WTC11 (cell line): ENCODE measurements around the gene ZNF75A. TPM values are rescaled to one million over a fixed set of nuclear protein-coding genes. Genes with fewer than 3 reads are reported as not detected.
"Not testable (repeated sequence)": the region's sequence is repeated elsewhere in the genome, so short reads cannot be mapped to it uniquely, and the experiment has no call there.

ENCODE experiments used
- ATAC-seq: fragments of 200-7000 bp; cut with Tn5 transposase; 2 replicates; pipeline ENCODE4 v1.10.0; 2021; ENCODE audit warnings: mild to moderate bottlenecking, moderate library complexity
- CTCF ChIA-PET: fragments of 300-600 bp; sonication (Branson Sonifier 250); formaldehyde crosslinking; loops from one replicate; lab custom pipeline; 2021; ENCODE audit warnings: antibody characterized with exemption; lab: Charles Lee
- POLR2A ChIA-PET: fragments of 350-600 bp; sonication (Branson Sonifier 250); formaldehyde crosslinking; loops from one replicate; lab custom pipeline; 2021; ENCODE audit warnings: antibody characterized with exemption; lab: Charles Lee
- DNase-seq: peaks from one replicate; pipeline ENCODE4 v3.0.0; 2021; ENCODE audit warnings: low spot score
- H3K27ac Mint-ChIP-seq: 2 replicates; pipeline ENCODE4 v1.8.0; 2021; ENCODE audit warnings: mixed read lengths
- H3K27me3 Mint-ChIP-seq: 2 replicates; pipeline ENCODE4 v1.8.0; 2021; ENCODE audit warnings: low read depth, mild to moderate bottlenecking, moderate library complexity, mixed read lengths
- H3K36me3 Mint-ChIP-seq: 2 replicates; pipeline ENCODE4 v1.8.0; 2021; ENCODE audit warnings: mixed read lengths
- H3K4me1 Mint-ChIP-seq: 2 replicates; pipeline ENCODE4 v1.8.0; 2022; ENCODE audit warnings: mixed read lengths
- H3K4me3 Mint-ChIP-seq: 2 replicates; pipeline ENCODE4 v1.8.0; 2021; ENCODE audit warnings: mild to moderate bottlenecking, moderate library complexity, mixed read lengths
- H3K9me3 Mint-ChIP-seq: 2 replicates; pipeline ENCODE4 v1.8.0; 2021; ENCODE audit warnings: mixed read lengths
- FOXK1 ChIP-seq: sonication (generic); formaldehyde crosslinking; IDR thresholded peaks from 2 replicates; pipeline ENCODE4 v1.8.0; 2022; ENCODE audit warnings: mild to moderate bottlenecking, moderate library complexity, missing genetic modification reagents
- IRF2 ChIP-seq: sonication (generic); formaldehyde crosslinking; IDR thresholded peaks from 2 replicates; pipeline ENCODE4 v1.8.0; 2022; ENCODE audit warnings: low read depth, missing genetic modification reagents, borderline replicate concordance
- MXD4 ChIP-seq: fragments of 250-450 bp; sonication (Bioruptor Pico); IDR thresholded peaks from 2 replicates; pipeline ENCODE4 v1.8.0; 2021; ENCODE audit warnings: mild to moderate bottlenecking, moderate library complexity, borderline replicate concordance
- NR1H2 ChIP-seq: sonication (generic); formaldehyde crosslinking; IDR thresholded peaks from 2 replicates; pipeline ENCODE4 v1.9.0; 2021; ENCODE audit warnings: mild to moderate bottlenecking, moderate library complexity, missing genetic modification reagents
- OVOL2 ChIP-seq: fragments of 250-450 bp; sonication (Bioruptor Pico); IDR thresholded peaks from 2 replicates; pipeline ENCODE4 v1.9.0; 2021; ENCODE audit warnings: mild to moderate bottlenecking, borderline replicate concordance
- PRRX2 ChIP-seq: fragments of 250-450 bp; sonication (Bioruptor Pico); IDR thresholded peaks from 2 replicates; pipeline ENCODE4 v1.8.0; 2021; ENCODE audit warnings: mild to moderate bottlenecking
- TEAD4 ChIP-seq: sonication (generic); formaldehyde crosslinking; IDR thresholded peaks from 2 replicates; pipeline ENCODE4 v1.8.0; 2022; ENCODE audit warnings: mild to moderate bottlenecking, missing genetic modification reagents
- ZNF121 ChIP-seq: sonication (generic); formaldehyde crosslinking; IDR thresholded peaks from 2 replicates; pipeline ENCODE4 v1.8.0; 2023; ENCODE audit warnings: missing genetic modification reagents
- ZNF232 ChIP-seq: sonication (generic); formaldehyde crosslinking; IDR thresholded peaks from 2 replicates; pipeline ENCODE4 v1.8.0; 2022; ENCODE audit warnings: mild to moderate bottlenecking, missing genetic modification reagents
- ZNF423 ChIP-seq: fragments of 250-450 bp; sonication (Bioruptor Pico); IDR thresholded peaks from 2 replicates; pipeline ENCODE4 v2.1.2; 2022; ENCODE audit warnings: mild to moderate bottlenecking, moderate library complexity
- total RNA-seq: library from RNA; stranded (reverse); gene quantifications from 3 replicates; pipeline ENCODE4 v1.2.3, GENCODE V29; 2021
- TF ChIP-seq, protein P1 (sequence below): sonication (generic); formaldehyde crosslinking; IDR thresholded peaks from 2 replicates; pipeline ENCODE4 v1.8.1; 2022; ENCODE audit warnings: low read depth, mild to moderate bottlenecking, moderate library complexity, missing genetic modification reagents, borderline replicate concordance
- TF ChIP-seq, protein P2 (sequence below): fragments of 200-600 bp; IDR thresholded peaks from 2 replicates; pipeline ENCODE4 v1.8.0; 2022; ENCODE audit warnings: antibody characterized with exemption
- TF ChIP-seq, protein P3 (sequence below): sonication (generic); formaldehyde crosslinking; IDR thresholded peaks from 2 replicates; pipeline ENCODE4 v1.8.1; 2023; ENCODE audit warnings: mild to moderate bottlenecking, missing genetic modification reagents
- TF ChIP-seq, protein P4 (sequence below): fragments of 250-450 bp; sonication (Bioruptor Pico); IDR thresholded peaks from 2 replicates; pipeline ENCODE4 v1.9.0; 2021; ENCODE audit warnings: mild to moderate bottlenecking
- TF ChIP-seq, protein P5 (sequence below): fragments of 250-450 bp; sonication (Bioruptor Pico); IDR thresholded peaks from 2 replicates; pipeline ENCODE4 v1.8.0; 2021; ENCODE audit warnings: mild to moderate bottlenecking

Gene ZNF75A
- total RNA-seq, 1 experiment from 2014 or later = 31.5 TPM

DNA sequence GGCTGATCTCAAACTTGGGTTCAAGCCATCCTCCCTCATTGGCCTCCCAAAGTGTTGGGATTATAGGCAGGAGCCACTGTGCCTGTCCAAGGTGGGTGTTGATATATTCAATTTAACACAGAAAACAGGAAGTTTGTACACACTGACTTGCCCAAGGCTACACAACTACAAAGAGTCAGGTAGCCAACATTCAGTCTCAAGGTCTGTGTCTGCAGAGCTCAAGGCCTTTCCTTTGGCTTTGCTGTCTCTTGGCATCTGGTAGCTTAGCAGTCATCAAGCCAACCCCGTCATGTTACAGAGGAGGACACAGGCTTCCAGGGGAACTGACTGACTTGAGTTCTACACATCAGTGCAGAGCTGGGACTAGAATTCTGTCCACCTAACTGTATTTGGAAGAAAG is 37.0 kb upstream of the ZNF75A start:
- TF ChIP-seq TEAD4 (CRISPR knock-in tag) = no peak
- TF ChIP-seq, protein P1, sequence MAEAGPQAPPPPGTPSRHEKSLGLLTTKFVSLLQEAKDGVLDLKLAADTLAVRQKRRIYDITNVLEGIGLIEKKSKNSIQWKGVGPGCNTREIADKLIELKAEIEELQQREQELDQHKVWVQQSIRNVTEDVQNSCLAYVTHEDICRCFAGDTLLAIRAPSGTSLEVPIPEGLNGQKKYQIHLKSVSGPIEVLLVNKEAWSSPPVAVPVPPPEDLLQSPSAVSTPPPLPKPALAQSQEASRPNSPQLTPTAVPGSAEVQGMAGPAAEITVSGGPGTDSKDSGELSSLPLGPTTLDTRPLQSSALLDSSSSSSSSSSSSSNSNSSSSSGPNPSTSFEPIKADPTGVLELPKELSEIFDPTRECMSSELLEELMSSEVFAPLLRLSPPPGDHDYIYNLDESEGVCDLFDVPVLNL (CRISPR knock-in tag) = no peak
- TF ChIP-seq, protein P2, sequence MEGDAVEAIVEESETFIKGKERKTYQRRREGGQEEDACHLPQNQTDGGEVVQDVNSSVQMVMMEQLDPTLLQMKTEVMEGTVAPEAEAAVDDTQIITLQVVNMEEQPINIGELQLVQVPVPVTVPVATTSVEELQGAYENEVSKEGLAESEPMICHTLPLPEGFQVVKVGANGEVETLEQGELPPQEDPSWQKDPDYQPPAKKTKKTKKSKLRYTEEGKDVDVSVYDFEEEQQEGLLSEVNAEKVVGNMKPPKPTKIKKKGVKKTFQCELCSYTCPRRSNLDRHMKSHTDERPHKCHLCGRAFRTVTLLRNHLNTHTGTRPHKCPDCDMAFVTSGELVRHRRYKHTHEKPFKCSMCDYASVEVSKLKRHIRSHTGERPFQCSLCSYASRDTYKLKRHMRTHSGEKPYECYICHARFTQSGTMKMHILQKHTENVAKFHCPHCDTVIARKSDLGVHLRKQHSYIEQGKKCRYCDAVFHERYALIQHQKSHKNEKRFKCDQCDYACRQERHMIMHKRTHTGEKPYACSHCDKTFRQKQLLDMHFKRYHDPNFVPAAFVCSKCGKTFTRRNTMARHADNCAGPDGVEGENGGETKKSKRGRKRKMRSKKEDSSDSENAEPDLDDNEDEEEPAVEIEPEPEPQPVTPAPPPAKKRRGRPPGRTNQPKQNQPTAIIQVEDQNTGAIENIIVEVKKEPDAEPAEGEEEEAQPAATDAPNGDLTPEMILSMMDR = no peak
- TF ChIP-seq, protein P3, sequence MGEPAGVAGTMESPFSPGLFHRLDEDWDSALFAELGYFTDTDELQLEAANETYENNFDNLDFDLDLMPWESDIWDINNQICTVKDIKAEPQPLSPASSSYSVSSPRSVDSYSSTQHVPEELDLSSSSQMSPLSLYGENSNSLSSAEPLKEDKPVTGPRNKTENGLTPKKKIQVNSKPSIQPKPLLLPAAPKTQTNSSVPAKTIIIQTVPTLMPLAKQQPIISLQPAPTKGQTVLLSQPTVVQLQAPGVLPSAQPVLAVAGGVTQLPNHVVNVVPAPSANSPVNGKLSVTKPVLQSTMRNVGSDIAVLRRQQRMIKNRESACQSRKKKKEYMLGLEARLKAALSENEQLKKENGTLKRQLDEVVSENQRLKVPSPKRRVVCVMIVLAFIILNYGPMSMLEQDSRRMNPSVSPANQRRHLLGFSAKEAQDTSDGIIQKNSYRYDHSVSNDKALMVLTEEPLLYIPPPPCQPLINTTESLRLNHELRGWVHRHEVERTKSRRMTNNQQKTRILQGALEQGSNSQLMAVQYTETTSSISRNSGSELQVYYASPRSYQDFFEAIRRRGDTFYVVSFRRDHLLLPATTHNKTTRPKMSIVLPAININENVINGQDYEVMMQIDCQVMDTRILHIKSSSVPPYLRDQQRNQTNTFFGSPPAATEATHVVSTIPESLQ (CRISPR knock-in tag) = no peak
- TF ChIP-seq ZNF232 (CRISPR knock-in tag) = no peak
- TF ChIP-seq ZNF423 (CRISPR knock-in tag) = no peak
- no peak for TF ChIP-seq NR1H2
- TF ChIP-seq, protein P4, sequence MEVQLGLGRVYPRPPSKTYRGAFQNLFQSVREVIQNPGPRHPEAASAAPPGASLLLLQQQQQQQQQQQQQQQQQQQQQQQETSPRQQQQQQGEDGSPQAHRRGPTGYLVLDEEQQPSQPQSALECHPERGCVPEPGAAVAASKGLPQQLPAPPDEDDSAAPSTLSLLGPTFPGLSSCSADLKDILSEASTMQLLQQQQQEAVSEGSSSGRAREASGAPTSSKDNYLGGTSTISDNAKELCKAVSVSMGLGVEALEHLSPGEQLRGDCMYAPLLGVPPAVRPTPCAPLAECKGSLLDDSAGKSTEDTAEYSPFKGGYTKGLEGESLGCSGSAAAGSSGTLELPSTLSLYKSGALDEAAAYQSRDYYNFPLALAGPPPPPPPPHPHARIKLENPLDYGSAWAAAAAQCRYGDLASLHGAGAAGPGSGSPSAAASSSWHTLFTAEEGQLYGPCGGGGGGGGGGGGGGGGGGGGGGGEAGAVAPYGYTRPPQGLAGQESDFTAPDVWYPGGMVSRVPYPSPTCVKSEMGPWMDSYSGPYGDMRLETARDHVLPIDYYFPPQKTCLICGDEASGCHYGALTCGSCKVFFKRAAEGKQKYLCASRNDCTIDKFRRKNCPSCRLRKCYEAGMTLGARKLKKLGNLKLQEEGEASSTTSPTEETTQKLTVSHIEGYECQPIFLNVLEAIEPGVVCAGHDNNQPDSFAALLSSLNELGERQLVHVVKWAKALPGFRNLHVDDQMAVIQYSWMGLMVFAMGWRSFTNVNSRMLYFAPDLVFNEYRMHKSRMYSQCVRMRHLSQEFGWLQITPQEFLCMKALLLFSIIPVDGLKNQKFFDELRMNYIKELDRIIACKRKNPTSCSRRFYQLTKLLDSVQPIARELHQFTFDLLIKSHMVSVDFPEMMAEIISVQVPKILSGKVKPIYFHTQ (CRISPR knock-in tag) = no peak
- no peak for TF ChIP-seq PRRX2 (CRISPR knock-in tag)
- TF ChIP-seq ZNF121 = no peak
- ATAC-seq (no peak), DNase-seq (no peak)
- peaks cover 37% of the 10 kb centered on the region for H3K27me3 Mint-ChIP-seq
- H3K9me3 Mint-ChIP-seq = peaks cover 40% of the 10 kb centered on the region
- peaks cover 6% of the 10 kb centered on the region; the same call in 1 of the 2 replicates for H3K4me1 Mint-ChIP-seq
- no peak overlapping the region for H3K4me3 Mint-ChIP-seq
- CTCF ChIA-PET = interaction anchor here (1.2 to 2.0 kb wide), 5 partner anchors 10 to 133 kb away, joined by 3 to 19 read pairs (median 4); partner anchors contain the start of genes ZNF174, ZNF263 and ZSCAN32
- H3K27ac Mint-ChIP-seq = no peak overlapping the region
- H3K36me3 Mint-ChIP-seq = no peaks in the 10 kb centered on the region
- POLR2A ChIA-PET = no interaction called here

DNA sequence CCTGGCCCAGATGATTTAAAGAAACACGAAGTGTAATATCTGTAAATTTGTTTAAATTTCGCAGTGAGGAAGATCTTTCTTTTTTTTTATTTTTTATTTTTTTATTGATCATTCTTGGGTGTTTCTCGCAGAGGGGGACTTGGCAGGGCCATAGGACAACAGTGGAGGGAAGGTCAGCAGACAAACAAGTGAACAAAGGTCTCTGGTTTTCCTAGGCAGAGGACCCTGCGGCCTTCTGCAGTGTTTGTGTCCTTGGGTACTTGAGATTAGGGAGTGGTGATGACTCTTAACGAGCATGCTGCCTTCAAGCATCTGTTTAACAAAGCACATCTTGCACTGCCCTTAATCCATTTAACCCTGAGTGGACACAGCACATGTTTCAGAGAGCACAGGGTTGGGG is 34.6 kb upstream of the ZNF75A start:
- CTCF ChIA-PET, DNase-seq, H3K4me1 Mint-ChIP-seq, H3K36me3 Mint-ChIP-seq, H3K27ac Mint-ChIP-seq, ATAC-seq, H3K4me3 Mint-ChIP-seq, POLR2A ChIA-PET: not testable (repeated sequence)
- peaks cover 54% of the 10 kb centered on the region for H3K9me3 Mint-ChIP-seq
- peaks cover 22% of the 10 kb centered on the region for H3K27me3 Mint-ChIP-seq

DNA sequence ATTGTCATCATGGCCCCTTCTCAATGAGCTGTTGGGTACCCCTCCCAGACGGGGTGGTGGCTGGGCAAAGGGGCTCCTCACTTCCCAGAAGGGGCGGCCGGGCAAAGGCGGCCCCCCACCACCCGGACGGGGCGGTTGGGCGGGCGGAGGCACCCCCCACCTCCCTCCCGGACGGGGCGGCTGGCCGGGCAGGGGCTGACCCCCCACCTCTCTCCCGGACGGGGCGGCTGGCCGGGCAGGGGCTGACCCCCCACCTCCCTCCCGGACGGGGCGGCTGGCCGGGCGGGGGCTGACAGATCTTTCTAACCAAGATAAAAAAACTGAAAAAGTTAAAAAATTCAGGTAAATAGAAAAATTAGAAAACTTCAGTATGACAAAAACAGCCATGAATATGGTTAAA is 34.0 kb upstream of the ZNF75A start:
- H3K4me1 Mint-ChIP-seq, H3K27ac Mint-ChIP-seq, ATAC-seq, H3K36me3 Mint-ChIP-seq, DNase-seq, POLR2A ChIA-PET, CTCF ChIA-PET, H3K4me3 Mint-ChIP-seq: not testable (repeated sequence)
- H3K9me3 Mint-ChIP-seq = peaks cover 54% of the 10 kb centered on the region
- peaks cover 21% of the 10 kb centered on the region for H3K27me3 Mint-ChIP-seq

DNA sequence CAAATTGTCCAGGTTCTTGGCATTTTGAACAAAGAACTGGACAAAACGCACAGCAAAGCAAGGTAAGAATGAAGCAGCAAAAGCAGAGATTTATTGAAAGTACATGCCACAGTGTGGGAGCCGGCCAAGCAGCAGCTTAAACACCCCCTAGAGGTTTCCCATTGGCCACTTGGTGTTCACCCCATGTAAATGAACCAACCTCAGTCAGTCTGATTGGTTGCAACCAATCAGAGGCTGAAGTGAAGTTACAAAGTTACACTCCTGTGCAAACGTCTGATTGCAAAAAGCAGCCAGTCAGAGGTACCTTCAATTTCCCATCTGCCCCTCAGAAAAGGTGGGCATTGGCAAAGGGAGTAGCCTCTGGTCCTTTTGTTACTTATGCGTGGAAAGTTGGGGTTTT is 30.8 kb upstream of the ZNF75A start:
- Mint-ChIP-seq H3K4me3 (no peak overlapping the region), H3K36me3 (no peaks in the 10 kb centered on the region), H3K9me3 (peaks cover 35% of the 10 kb centered on the region), H3K27me3 (peaks cover 30% of the 10 kb centered on the region), H3K27ac (no peak overlapping the region), H3K4me1 (0 out of 2 replicates have a peak, but pooled peaks cover 4% of the 10 kb centered on the region)
- peak; percentile 67 for ATAC-seq
- DNase-seq = no peak
- CTCF ChIA-PET = interaction anchor here (1.2 kb wide), 1 partner anchor 8 kb away, joined by 4 read pairs; no protein-coding TSS in a partner anchor
- no peak for TF ChIP-seq OVOL2
- TF ChIP-seq FOXK1 = no peak
- TF ChIP-seq, protein P3 (CRISPR knock-in tag) = no peak
- no peak for TF ChIP-seq IRF2 (CRISPR knock-in tag)
- TF ChIP-seq, protein P5, sequence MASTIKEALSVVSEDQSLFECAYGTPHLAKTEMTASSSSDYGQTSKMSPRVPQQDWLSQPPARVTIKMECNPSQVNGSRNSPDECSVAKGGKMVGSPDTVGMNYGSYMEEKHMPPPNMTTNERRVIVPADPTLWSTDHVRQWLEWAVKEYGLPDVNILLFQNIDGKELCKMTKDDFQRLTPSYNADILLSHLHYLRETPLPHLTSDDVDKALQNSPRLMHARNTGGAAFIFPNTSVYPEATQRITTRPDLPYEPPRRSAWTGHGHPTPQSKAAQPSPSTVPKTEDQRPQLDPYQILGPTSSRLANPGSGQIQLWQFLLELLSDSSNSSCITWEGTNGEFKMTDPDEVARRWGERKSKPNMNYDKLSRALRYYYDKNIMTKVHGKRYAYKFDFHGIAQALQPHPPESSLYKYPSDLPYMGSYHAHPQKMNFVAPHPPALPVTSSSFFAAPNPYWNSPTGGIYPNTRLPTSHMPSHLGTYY (CRISPR knock-in tag) = no peak
- no peak for TF ChIP-seq MXD4 (CRISPR knock-in tag)
- POLR2A ChIA-PET = no interaction called here
